HFF-Myc (cell line): Measurements from ENCODE around the gene HPGDS.
"Not testable (repeated sequence)": the region's sequence is repeated elsewhere in the genome, so short reads cannot be mapped to it uniquely, and the experiment has no call there.

Experiments
- DNase-seq: peaks from one replicate; pipeline ENCODE4 v3.0.0-alpha.2; 2011; ENCODE audit warnings: low read depth; ENCODE audit errors: extremely low read depth
- H3K4me3 ChIP-seq: replicated peaks from 2 replicates; pipeline ENCODE4 v1.5.1; 2011; ENCODE audit warnings: low read depth, mild to moderate bottlenecking, control low read depth, low read length
- CTCF ChIP-seq: IDR thresholded peaks from 2 replicates; pipeline ENCODE4 v1.5.1; 2012; ENCODE audit warnings: mild to moderate bottlenecking, low read depth, low read length, control low read depth; ENCODE audit errors: missing control alignments

HPGDS gene

GRCh38 chr4:94305466-94306225 is 37.0 kb downstream of the HPGDS start:
- DNase-seq: no peak
- no peak for TF ChIP-seq CTCF
- no peak overlapping the region for H3K4me3 ChIP-seq

- TF ChIP-seq CTCF: peak; percentile 51
- peak; percentile 9 for DNase-seq
- no peak overlapping the region for H3K4me3 ChIP-seq
Observed at GRCh38 chr4:94304365-94304971, 38.2 kb downstream of the HPGDS start.

- no peak overlapping the region for H3K4me3 ChIP-seq
- no peak for TF ChIP-seq CTCF
- no peak for DNase-seq
Observed at GRCh38 chr4:94302191-94302590, 40.4 kb downstream of the HPGDS start.

GRCh38 chr4:94298725-94299252 is 43.8 kb downstream of the HPGDS start:
- no peak overlapping the region for H3K4me3 ChIP-seq
- DNase-seq: no peak
- TF ChIP-seq CTCF: no peak

GRCh38 chr4:94295473-94295872 is 47.2 kb downstream of the HPGDS start:
- DNase-seq, H3K4me3 ChIP-seq: not testable (repeated sequence)

- not testable (repeated sequence) for H3K4me3 ChIP-seq, DNase-seq
Observed at GRCh38 chr4:94293981-94294380, 48.7 kb downstream of the HPGDS start.

- no peak for DNase-seq
- H3K4me3 ChIP-seq: no peak overlapping the region
- no peak for TF ChIP-seq CTCF
Observed at GRCh38 chr4:94290245-94290644, 52.4 kb downstream of the HPGDS start.
